ENCODE data around the gene EVA1C.
"Not testable (repeated sequence)": the region's sequence is repeated elsewhere in the genome, so short reads cannot be mapped to it uniquely, and the experiment has no call there.

EVA1C gene

GRCh38 chr21:32525282-32525681 lies 112.8 kb downstream of the EVA1C start:
- TF ChIP-seq CTCF (IDR thresholded peaks at IDR 0.05; ENCODE audit: unreplicated experiment in 3 of 3): no peak
- Mint-ChIP-seq H3K36me3 (ENCODE audit: low read depth) (no peaks in the 10 kb centered on the region), H3K9me3 (peaks cover 10% of the 10 kb centered on the region), H3K27ac (no peak overlapping the region), H3K4me3 (no peak overlapping the region), H3K4me1 (peaks cover 14% of the 10 kb centered on the region), H3K27me3 (ENCODE audit: low read depth) (peaks cover 4% of the 10 kb centered on the region)

- no peak overlapping the region for H3K27ac Mint-ChIP-seq
- no peaks in the 10 kb centered on the region for H3K36me3 Mint-ChIP-seq (ENCODE audit: low read depth)
- H3K4me1 Mint-ChIP-seq: no peaks in the 10 kb centered on the region
- no peak overlapping the region for H3K4me3 Mint-ChIP-seq
- peaks cover 10% of the 10 kb centered on the region for H3K9me3 Mint-ChIP-seq
- peaks cover 3% of the 10 kb centered on the region for H3K27me3 Mint-ChIP-seq (ENCODE audit: low read depth)
- no peak for TF ChIP-seq CTCF (IDR thresholded peaks at IDR 0.05; ENCODE audit: unreplicated experiment in 3 of 3)
Measured at GRCh38 chr21:32529679-32530078, 117.2 kb downstream of the EVA1C start.

GRCh38 chr21:32530809-32531208 lies 118.3 kb downstream of the EVA1C start:
- H3K27ac Mint-ChIP-seq, H3K4me1 Mint-ChIP-seq: not testable (repeated sequence)

GRCh38 chr21:32531561-32531960 lies 119.1 kb downstream of the EVA1C start:
- not testable (repeated sequence) for H3K9me3 Mint-ChIP-seq; H3K36me3 Mint-ChIP-seq (ENCODE audit: low read depth); H3K27ac Mint-ChIP-seq; H3K4me1 Mint-ChIP-seq; H3K4me3 Mint-ChIP-seq; H3K27me3 Mint-ChIP-seq (ENCODE audit: low read depth)

More at GRCh38 chr21:32530809-32531208, 118.3 kb downstream of the EVA1C start:
- H3K4me3 Mint-ChIP-seq; H3K27me3 Mint-ChIP-seq (ENCODE audit: low read depth); H3K36me3 Mint-ChIP-seq (ENCODE audit: low read depth): not testable (repeated sequence)
- H3K9me3 Mint-ChIP-seq: peaks cover 10% of the 10 kb centered on the region

- no peak for TF ChIP-seq CTCF (IDR thresholded peaks at IDR 0.05; ENCODE audit: unreplicated experiment in 3 of 3)
- H3K36me3 Mint-ChIP-seq (ENCODE audit: low read depth): no peaks in the 10 kb centered on the region
- H3K27ac Mint-ChIP-seq: no peak overlapping the region
- no peak overlapping the region for H3K4me3 Mint-ChIP-seq
- no peaks in the 10 kb centered on the region for H3K4me1 Mint-ChIP-seq
- peaks cover 6% of the 10 kb centered on the region for H3K27me3 Mint-ChIP-seq (ENCODE audit: low read depth)
- H3K9me3 Mint-ChIP-seq: peaks cover 3% of the 10 kb centered on the region
Measured at GRCh38 chr21:32532636-32533035, 120.1 kb downstream of the EVA1C start.

GRCh38 chr21:32533053-32533452 lies 120.5 kb downstream of the EVA1C start:
- Mint-ChIP-seq H3K27ac (no peak overlapping the region), H3K4me3 (no peak overlapping the region), H3K9me3 (no peaks in the 10 kb centered on the region), H3K27me3 (ENCODE audit: low read depth) (peaks cover 6% of the 10 kb centered on the region), H3K36me3 (ENCODE audit: low read depth) (no peaks in the 10 kb centered on the region), H3K4me1 (no peaks in the 10 kb centered on the region)
- no peak for TF ChIP-seq CTCF (IDR thresholded peaks at IDR 0.05; ENCODE audit: unreplicated experiment in 3 of 3)

GRCh38 chr21:32533611-32534010 lies 121.1 kb downstream of the EVA1C start:
- H3K36me3 Mint-ChIP-seq (ENCODE audit: low read depth): no peaks in the 10 kb centered on the region
- no peak for TF ChIP-seq CTCF (IDR thresholded peaks at IDR 0.05; ENCODE audit: unreplicated experiment in 3 of 3)
- peaks cover 6% of the 10 kb centered on the region for H3K27me3 Mint-ChIP-seq (ENCODE audit: low read depth)
- H3K4me3 Mint-ChIP-seq: no peak overlapping the region
- H3K27ac Mint-ChIP-seq: no peak overlapping the region
- H3K4me1 Mint-ChIP-seq: no peaks in the 10 kb centered on the region
- H3K9me3 Mint-ChIP-seq: no peaks in the 10 kb centered on the region

All from nephron (organoid).